HG02623 (cell line): ENCODE results near the gene TNFAIP8L2.

Experiments
- ATAC-seq: cut with Tn5 transposase; IDR thresholded peaks from one replicate; pipeline ENCODE4 v1.9.1; 2021; ENCODE audit warnings: moderate library complexity; ENCODE audit not compliant: unreplicated experiment

The TNFAIP8L2 gene

DNA sequence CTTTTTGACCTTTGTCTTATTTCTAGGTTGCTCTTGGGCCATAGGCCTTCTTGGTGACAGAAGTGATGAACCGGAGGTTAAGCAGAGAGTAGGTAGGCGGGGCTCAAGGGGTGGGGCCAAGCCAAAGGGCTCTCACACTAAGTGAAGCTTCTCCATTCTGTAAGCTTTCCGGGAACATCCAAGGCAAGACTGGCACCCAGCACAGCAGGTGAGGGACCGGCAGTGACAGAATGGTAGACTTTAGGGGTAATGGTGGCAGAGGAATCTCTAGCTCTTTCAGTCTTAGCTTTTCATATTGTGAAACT lies at the start of gene TNFAIP8L2:
Gene TNFAIP8L2 (plus strand): TSS at position 135 of the 305 bp plus-strand sequence. CDS start 2,049 bp downstream, outside the sequence.
- no peak for ATAC-seq

GRCh38 chr1:151106894-151107293 lies 49.6 kb upstream of the TNFAIP8L2 start:
- no peak for ATAC-seq

GRCh38 chr1:151108331-151108730 lies 48.1 kb upstream of the TNFAIP8L2 start:
- no peak for ATAC-seq

DNA sequence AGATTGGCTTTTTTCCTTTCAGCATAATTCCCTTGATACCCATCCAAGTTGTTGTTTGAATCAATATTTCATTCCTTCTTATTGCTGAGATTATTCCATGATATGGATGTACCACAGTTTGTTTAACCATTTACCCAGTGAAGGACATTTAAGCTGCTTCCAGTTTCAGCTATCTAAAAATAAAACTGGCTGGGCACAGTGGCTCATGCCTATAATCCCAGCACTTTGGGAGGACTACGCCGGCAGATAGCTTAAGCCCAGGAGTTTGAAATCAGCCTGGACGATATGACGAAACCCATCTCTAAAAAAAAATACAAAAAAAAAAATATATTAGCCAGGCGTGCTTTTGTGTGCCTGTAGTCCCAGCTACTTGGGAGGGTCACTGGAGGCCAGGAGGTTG lies 42.6 kb upstream of the TNFAIP8L2 start:
- ATAC-seq, result no peak

DNA sequence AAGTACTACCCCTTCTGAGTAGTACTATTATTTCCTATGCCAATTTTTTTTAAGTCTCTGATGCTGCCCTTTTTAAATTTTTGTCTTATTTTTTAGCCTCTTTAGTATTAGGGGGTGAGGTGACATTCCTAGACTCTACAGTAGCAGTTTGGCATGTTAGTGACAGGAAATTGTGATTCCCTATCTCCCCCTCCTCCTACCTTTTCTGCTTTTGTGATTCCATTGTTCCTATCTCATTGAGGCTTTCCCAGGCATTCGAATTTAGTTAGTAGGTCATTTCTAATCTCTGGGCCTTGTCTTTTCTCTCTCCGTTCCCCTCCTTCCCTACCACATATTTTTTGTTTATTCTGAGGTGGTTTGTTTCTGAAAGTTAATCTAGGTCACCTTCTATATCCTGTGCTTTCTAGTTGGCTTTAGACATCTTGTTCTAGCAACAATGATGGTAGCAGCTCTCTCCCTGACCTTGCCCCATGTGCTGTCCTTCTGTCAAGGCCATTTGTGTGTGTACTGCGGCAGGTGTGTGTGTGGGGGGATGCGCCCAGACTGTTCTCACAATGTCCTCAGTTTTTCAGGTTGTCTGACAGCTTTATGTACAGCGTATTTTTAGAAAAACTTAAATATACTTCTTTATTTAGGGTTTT lies 31.6 kb upstream of the TNFAIP8L2 start:
- ATAC-seq, result no peak

DNA sequence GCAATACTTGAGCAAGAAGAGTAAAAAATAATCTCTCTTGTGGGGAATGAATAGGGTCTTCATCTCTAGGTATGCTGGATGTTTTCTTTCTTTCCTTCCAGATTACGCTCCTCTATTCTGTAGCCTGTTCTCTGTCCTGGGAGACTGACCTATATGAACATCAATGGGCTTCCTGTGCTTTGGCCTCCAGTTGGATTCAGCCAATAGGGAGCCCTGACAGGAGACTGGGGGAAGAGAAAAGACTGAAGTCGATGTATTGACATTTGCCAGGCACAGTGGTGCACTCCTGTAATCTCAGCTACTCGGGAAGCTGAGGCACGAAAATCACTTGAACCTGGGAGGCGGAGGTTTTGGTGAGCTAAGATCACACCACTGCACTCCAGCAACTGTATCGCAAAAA lies 27.6 kb upstream of the TNFAIP8L2 start:
- no peak for ATAC-seq

GRCh38 chr1:151130987-151131586 lies 25.4 kb upstream of the TNFAIP8L2 start:
- ATAC-seq, result peak; percentile 72

DNA sequence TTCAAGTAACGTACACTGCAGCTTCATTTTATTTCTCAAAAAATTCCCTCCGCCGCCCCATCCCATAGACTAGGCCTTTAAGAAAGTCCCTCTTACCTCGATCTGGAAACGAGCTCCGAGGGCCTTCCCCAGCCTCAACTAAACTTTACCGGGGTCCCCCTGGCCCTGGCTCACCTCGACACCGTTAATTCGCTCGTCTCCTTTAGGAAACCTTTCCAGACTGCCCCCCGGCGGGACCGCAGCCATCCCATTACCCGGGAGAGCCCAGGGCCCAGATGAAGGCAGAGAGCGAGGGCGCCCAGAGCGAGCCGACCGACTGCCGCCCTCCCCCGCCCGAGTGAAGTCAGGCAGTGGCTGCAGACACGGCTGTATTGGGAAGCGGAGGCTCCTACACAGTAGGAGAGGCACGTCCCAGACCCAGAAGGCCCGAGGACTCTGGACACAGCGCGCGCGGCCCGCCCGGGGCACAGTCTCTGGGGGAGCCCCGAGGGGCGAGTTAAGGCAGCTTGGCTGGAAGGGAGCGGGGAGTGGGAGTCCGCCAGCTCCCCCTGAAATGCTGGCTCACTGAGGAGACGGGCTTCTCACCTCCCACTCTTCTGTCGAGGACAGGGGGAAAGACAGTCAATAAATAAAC lies 24.6 kb upstream of the TNFAIP8L2 start:
- no peak for ATAC-seq

DNA sequence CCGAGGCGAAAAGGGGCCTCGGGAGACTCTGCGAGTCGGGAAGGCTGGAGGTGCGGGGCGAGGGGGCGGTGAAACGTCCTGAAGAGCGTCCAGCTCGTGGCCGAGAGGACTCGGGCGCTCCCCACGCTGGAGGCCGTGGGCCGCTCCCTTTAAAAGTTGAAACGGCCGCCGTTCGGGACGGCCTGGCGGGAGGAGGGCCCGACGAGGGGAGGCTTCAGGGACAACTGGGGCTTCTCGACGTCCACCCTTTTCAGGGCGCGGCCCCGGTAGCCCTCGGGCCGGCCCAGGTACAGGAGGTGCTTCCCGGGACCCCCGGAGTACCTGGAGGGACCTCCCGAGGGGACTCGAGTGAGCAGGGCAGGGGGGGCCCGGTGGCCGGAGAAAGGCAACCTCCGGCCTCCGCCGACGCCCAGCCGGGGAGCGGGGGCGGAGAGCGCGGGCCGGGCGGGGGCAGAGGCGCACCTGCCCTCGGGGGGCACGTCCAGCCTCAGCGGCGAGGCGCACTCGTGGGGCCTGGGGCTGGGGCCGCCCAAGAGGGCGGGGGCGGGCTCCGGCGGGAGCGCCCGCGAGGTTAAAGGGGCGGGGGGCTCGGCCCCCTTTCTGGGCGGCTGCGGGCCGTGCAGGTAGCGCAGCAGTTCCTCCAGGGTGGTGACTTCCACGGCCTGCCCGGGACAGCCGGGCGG lies 24.0 kb upstream of the TNFAIP8L2 start:
- no peak for ATAC-seq

DNA sequence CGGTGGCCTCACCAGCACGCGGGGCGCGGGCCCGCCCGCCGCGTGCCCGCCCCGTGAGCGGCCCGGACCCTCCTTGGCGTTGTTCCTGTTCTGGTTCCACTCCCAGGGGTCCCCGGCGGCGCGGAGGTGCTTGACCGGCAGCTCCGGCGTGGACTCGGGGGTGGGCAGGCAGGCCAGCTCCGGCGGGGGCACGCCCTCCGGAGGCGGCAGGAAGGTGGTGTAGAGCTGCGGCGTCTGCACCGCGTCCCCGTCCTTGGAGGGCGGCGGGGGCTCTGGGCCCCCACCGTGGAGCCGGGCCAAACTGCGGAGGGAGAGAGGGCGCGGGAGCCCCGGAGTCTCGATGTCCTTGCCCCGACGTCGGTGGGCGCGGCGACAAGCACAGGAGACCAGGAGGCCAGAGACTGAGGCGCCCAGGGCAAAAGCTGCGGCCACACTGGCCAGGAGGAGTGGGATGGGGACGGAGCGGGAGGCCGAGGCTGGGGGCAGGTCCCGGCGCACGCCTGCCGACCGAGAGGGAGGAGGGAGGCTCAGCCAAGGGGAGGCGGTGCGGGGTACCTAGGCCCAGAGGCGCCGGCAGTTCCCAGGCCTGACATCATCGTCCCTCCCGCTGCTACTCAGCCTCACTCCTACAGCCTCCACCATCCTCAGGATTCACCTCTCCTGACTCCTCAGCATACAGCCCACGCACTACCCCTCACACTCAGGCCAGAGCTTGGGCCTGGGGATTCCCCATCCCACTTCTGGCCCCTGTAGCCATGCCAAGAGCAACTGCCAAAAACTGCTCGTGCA lies 23.2 kb upstream of the TNFAIP8L2 start:
- no peak for ATAC-seq

DNA sequence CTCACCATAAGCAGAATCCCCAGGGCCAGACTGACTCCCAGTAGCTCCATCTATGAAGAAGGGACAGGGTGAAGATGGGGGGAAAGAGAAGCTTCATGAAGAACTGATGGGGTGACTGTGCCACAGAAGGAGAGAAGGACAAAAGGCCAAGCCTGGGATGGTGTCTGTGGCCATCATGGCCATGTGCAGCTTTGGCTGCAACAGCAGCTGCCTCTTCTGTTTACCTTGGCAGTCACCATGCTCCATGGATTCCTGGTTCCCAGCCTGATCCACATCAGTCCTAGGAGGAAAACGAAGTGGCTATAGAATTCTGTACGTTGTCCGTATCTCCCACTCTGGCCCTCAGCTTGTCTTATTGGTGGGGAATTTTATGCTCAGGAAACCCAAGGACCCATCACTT lies 22.1 kb upstream of the TNFAIP8L2 start:
- no peak for ATAC-seq

DNA sequence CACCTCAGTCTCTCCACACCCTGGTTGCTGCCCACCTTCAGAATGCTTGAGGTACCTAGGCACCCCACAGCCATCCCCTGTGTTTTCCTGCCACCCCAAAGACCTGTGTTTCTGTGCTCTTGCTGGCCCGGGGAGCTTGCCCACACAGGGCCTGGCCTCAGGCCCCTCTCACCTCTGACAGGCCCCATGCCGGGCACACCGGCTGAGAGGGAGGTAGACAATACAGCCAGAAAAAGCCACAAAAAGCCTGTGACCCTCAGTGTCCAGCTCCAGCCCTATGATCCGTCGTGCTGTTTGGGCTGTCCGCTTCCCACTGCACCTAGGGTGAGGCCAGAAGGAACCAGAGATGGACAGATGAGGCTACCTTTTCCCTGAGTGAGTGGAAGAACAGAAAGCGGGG lies 21.5 kb upstream of the TNFAIP8L2 start:
- no peak for ATAC-seq

GRCh38 chr1:151135433-151136385 lies 20.7 kb upstream of the TNFAIP8L2 start:
- ATAC-seq, result no peak

- ATAC-seq, result no peak
Measured at GRCh38 chr1:151137789-151138188, 18.7 kb upstream of the TNFAIP8L2 start.

GRCh38 chr1:151142411-151143056 lies 13.9 kb upstream of the TNFAIP8L2 start:
- no peak for ATAC-seq

GRCh38 chr1:151143057-151143435 lies 13.4 kb upstream of the TNFAIP8L2 start:
- ATAC-seq, result no peak

DNA sequence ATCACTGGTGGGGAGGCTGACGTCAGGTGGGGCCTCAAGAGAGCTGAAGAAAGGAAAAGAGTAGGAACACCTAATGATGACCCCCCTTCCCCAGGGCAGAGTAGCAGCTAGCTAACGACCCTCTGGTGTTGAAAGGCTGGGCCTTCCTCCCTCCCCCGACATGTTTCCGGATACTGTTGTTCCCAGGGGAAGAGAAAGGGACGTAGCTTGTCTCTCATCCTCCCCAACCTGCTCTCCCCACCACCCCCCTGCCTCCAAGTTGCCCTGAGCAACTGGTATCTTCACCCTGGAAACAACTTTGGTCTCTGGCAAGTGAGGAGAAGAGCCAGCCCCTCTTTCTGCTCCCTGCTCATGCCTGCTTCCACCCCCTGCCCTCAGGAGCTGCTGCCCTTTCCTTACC lies 12.5 kb upstream of the TNFAIP8L2 start:
- no peak for ATAC-seq

GRCh38 chr1:151144474-151145303 lies 11.8 kb upstream of the TNFAIP8L2 start:
- no peak for ATAC-seq
